Measurements from ENCODE around the gene IMPG2.

Gene IMPG2

DNA sequence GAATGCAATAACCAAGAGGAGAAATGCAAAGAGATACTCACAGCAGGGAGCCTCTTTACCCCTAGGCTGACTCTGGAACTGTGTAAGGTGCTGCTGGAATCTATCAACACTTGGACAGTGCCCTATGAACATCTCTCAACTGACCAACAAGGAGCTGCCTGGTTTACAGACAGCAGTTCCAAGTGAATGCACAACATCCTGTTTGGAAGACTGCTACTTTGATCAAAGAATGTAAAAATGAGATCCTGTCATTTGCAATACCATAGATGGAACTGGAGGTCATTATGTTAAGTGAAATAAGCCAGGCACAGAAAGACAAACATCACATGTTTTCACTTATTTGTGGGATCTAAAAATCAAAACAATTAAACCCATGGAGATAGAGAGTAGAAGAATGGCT is 136.3 kb downstream of the IMPG2 start:
- DNase-seq (ENCODE audit: low read depth, low spot score), result no peak

DNA sequence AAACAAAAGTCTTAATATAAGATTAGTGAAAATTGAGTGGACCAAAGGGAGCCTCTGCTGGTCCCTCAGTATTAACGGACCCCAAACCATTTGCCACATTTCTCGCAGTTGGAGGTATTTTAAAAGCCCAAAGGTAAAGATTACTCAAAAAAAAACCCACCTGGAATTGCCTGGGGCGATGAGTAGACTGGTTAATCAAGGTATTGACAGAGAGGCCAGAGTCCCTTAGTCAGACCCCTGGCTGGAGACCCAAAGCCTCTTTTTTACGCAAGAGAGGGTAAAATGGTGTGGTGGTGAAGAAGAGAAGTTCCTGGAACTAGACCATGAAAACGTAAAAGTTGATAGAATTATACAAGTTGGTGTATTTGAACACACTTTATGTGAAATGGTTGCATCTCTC is 137.2 kb downstream of the IMPG2 start:
- DNase-seq (ENCODE audit: low read depth, low spot score), result no peak

DNA sequence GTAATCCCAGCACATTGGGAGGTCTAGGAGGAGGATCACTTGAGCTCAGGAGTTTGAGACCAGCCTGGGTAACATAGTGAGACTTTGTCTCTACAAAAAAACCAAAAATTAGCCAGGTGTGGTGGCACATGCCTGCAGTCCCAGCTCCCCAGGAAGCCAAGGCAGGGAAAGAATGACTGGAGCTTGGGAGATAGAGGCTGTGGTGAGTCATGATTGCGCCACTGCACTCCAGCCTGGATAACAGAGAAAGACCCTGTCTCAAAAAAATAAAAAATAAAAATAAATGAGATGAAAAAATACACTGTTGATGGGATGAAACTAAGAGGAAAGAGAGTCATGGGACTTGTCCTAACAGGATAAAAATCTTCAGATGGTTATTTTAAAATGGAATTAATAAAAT is 137.6 kb downstream of the IMPG2 start:
- no peak for DNase-seq (ENCODE audit: low read depth, low spot score)

DNA sequence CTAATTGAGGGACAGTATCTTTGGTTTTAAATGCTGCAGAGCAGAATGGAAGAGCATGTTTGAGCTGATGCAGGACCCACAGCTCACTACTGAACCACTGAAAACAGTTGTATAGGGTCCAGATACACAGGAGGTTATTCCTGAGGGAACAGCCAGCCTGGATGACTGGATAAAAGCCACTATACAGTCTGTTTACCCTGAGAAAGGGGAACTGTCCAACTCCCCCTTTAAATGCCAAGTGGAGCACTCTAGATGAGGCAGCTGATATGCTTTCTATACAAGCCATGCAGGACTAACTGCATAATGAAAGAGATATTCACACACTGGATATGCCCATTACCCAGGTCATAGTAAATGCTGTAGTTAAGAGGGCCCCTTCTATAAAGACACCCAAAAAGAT is 138.6 kb downstream of the IMPG2 start:
- DNase-seq (ENCODE audit: low read depth, low spot score), result no peak

DNA sequence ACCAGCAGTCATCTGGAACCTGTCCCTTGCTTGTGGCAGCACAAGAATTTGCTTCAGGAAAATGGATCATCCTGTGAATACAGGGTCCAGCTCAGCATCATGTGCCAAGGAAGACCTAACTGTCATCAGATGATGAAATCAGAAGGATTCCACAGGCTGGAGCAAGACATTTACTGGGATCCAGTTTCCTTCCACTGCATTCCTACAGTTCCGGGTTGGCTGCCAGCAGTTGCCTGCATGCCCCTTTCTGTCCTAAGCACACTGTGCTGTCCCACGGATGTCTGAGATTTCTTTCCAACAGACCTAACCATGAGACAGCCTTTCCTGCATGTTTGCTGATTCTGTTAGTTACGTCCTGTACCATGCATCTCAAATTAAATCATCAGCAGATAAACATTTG is 140.7 kb downstream of the IMPG2 start:
- no peak for DNase-seq (ENCODE audit: low read depth, low spot score)

DNA sequence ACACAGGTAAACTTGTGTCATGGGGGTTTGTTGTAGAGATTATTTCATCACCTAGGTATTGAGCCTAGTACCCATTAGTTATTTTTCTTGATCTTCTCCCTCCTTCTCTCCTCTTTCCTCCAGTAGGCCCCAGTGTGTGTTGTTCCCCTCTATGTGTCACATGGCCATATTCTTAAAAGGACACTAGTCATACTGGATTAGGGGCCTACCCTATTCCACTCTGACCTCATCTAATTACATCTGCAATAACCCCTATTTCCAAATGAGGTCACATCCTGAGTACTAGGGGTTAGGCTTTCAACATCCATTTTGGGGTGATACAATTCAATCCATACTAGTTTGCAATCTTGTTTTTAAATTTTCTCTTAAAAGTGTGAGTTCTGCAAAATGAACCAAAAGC is 142.8 kb downstream of the IMPG2 start:
- DNase-seq (ENCODE audit: low read depth, low spot score), result no peak

All from activated naive CD8-positive, alpha-beta T cell treated with anti-CD3 and anti-CD28 coated beads, Interleukin-2, amount 50 U/mL, for 16 hours (primary cell).